NCI-H524 treated with DMSO at 0.1 percent for 48 hours (cell line): ENCODE data around the gene ABCA6.
"Not testable (repeated sequence)": the region's sequence is repeated elsewhere in the genome, so short reads cannot be mapped to it uniquely, and the experiment has no call there.

Source experiments
- DNase-seq: peaks from one replicate; lab custom pipeline; 2025; lab: John Stamatoyannopoulos, UW

Gene ABCA6, protein sequence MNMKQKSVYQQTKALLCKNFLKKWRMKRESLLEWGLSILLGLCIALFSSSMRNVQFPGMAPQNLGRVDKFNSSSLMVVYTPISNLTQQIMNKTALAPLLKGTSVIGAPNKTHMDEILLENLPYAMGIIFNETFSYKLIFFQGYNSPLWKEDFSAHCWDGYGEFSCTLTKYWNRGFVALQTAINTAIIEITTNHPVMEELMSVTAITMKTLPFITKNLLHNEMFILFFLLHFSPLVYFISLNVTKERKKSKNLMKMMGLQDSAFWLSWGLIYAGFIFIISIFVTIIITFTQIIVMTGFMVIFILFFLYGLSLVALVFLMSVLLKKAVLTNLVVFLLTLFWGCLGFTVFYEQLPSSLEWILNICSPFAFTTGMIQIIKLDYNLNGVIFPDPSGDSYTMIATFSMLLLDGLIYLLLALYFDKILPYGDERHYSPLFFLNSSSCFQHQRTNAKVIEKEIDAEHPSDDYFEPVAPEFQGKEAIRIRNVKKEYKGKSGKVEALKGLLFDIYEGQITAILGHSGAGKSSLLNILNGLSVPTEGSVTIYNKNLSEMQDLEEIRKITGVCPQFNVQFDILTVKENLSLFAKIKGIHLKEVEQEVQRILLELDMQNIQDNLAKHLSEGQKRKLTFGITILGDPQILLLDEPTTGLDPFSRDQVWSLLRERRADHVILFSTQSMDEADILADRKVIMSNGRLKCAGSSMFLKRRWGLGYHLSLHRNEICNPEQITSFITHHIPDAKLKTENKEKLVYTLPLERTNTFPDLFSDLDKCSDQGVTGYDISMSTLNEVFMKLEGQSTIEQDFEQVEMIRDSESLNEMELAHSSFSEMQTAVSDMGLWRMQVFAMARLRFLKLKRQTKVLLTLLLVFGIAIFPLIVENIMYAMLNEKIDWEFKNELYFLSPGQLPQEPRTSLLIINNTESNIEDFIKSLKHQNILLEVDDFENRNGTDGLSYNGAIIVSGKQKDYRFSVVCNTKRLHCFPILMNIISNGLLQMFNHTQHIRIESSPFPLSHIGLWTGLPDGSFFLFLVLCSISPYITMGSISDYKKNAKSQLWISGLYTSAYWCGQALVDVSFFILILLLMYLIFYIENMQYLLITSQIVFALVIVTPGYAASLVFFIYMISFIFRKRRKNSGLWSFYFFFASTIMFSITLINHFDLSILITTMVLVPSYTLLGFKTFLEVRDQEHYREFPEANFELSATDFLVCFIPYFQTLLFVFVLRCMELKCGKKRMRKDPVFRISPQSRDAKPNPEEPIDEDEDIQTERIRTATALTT (N-terminal part only)

DNA sequence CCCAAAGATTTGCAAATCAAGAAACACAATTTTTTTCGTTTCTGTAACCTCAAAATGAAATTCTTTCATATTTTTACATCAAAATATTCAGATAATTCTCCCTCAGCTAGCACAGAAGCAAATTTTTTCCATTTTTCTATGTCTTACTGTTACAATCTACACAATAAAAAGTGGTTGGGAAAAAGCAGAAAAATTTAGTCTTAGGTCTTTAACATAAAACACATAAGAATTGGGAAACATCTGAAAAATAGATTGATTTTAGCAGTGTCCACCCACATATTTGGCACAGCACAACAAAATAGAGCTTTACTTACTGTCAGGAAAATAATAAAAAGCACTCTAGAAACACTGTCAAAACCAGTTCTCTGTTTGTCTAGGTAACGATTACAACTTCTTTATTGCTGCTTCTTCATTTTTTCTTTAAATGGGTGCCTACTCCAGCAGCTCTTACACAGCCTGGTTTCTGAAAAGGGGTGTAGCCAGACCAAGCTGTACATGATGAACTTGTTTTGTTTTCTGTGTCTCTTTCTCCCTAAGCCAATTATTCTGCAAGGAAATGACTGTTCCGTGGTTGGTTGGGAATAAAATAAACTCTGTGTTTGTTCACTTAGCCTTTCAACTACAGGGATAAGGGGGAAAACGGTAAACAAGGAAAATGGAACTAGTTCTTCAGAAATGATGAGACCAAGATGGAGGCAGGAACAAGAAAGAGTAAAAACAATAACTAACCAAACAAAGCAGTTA lies at the start of gene ABCA6:
ABCA6 (minus strand) TSS at position 465 of the 744 bp plus-strand sequence. CDS start 1,192 bp downstream, outside the sequence.
- DNase-seq, result no peak

- DNase-seq, result no peak
Observed at GRCh38 chr17:69188796-69189195, 47.1 kb upstream of the ABCA6 start.

GRCh38 chr17:69188064-69188463 lies 46.4 kb upstream of the ABCA6 start:
- DNase-seq, result no peak

- DNase-seq, result no peak
Observed at GRCh38 chr17:69187294-69187693, 45.6 kb upstream of the ABCA6 start.

GRCh38 chr17:69179227-69179952 lies 37.7 kb upstream of the ABCA6 start:
- no peak for DNase-seq

DNA sequence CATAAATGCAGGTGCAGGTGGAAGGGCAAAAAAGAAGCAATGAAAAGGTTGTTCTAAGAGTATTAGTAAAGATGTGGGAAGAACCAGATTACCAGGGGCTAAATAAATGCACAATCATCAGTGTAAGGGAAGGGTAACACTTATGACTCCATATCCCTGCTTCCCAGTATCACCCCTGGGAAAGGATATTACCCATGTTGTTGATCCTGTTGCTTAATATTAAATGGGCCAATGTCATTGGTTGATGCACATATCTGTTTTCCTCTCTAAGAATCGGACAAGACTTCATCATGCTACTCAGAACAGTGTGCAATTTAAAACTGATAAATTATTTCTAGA lies 34.7 kb upstream of the ABCA6 start:
- DNase-seq, result no peak

- DNase-seq, result no peak
Observed at GRCh38 chr17:69175625-69176456, 34.1 kb upstream of the ABCA6 start.

GRCh38 chr17:69175262-69175624 lies 33.5 kb upstream of the ABCA6 start:
- DNase-seq, result no peak

GRCh38 chr17:69173118-69173517 lies 31.4 kb upstream of the ABCA6 start:
- DNase-seq, result no peak

- no peak for DNase-seq
Observed at GRCh38 chr17:69170377-69170776, 28.7 kb upstream of the ABCA6 start.

- not testable (repeated sequence) for DNase-seq
Observed at GRCh38 chr17:69168642-69169041, 26.9 kb upstream of the ABCA6 start.

- DNase-seq, result no peak
Observed at GRCh38 chr17:69166957-69167356, 25.3 kb upstream of the ABCA6 start.

DNA sequence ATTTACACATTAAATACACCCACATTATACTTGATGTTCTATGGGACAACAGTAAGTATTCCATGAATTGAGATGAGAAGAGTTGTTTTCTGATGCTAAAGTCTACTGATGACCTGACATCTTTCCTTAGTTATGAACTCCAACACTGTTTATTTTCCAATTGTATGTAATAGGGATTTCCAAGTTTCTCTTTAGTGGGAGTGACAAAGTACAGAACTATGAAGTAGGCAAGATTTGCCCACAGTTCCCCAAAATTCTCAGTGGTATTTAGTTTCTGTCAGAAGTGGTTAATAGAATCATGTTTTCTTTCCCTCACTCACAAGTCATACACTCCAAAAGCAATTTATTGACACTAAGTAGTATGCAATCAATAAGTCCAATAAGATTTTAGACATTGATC lies 22.5 kb upstream of the ABCA6 start:
- no peak for DNase-seq

DNA sequence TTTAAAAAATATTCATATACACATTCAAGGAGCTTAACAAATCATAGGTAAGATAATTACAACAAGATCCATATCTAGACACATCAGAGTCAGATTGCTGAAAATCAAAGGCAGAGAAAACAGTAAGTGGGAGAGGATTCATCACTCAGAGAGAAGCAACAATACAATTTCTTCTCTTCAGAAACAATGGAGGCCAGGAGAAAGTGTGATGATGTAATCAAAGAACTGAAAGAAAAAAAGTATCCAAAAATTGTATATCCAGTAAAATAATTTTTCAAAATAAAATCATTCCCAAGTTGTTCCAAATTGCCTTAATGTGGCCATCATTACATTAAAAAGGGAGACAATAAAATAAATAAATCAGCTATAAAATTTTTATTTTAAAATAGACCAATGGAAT lies 17.7 kb upstream of the ABCA6 start:
- DNase-seq, result no peak

GRCh38 chr17:69154267-69154666 lies 12.6 kb upstream of the ABCA6 start:
- no peak for DNase-seq

DNA sequence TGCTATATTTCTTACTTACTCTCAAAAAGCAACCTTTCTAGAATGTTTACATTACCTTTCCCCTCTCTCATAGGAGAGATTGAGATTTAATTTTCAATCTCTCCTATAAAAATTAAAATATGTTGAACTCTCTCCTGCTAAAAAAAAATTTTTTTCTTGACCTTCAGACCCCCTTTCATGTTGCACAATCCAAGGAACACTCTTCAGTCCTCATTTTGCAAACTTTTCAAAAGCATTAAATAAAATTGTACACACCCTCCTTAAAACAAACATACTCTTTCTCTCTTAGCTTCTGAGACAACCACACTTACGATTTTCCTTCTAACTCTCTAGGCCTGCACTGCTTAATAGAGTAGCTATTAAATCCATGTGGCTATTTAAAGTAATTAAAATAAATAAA lies 8.6 kb upstream of the ABCA6 start:
- DNase-seq, result no peak

DNA sequence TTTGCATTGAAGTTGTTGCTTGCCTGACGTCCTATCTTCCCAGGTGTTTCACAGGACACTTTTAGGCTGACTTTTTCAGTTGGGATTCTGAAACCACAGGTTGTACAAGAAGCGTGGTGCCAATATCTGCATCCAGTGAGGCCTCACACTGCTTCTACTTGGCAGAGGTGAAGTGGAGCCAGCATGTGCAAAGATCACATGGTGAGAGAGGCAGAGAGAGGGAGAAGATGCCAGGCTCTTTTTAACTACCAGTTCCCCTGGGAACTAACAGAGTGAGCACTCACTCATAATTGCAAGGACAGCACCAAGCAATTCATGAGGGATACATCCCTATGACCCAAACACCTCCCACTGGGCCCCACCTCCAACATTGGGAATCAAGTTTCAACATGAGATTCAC lies 5.8 kb upstream of the ABCA6 start:
- no peak for DNase-seq

DNA sequence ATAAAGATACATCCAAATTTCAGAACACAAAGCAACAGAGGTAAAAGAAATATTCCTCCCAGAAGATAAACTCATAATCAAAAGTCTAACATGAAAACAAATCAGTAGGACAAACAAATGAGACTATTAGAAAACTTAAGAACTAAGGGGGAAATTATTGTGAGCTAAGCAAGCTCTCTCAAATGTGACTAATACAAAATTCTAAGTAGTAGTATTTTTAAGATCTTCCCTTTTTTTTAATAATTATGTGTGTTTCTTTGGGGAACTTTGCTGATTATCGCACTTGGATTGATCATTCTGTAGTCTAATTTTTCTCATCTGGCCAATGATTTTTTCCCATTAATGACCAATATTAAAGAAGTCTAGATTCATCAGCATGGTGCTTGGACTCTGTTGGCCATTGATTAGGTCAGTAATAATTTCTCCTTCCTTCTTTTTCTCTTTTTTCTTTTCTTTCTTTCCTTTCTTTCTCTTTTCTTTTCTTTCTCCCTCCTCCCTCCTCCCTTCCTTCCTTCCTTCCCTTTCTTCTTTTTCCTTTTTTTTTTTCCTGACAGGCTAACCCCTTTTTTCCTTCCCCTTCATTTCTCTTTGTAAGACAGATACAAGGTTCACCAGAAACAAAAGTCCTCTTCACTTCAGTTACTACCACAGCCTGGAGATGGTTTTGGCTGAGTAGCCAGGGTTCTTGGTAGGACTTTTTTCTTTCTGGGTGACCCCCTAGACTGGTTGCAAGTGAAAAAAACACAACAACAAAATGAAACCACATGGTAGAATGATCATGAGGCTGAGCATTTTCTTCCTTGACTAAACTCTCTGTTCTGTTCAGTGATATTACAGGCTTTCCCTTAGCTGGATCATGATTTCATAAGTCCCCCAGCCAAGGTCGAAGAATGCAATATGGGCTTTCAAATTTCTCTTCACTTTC lies 2.9 kb upstream of the ABCA6 start:
- DNase-seq, result no peak

DNA sequence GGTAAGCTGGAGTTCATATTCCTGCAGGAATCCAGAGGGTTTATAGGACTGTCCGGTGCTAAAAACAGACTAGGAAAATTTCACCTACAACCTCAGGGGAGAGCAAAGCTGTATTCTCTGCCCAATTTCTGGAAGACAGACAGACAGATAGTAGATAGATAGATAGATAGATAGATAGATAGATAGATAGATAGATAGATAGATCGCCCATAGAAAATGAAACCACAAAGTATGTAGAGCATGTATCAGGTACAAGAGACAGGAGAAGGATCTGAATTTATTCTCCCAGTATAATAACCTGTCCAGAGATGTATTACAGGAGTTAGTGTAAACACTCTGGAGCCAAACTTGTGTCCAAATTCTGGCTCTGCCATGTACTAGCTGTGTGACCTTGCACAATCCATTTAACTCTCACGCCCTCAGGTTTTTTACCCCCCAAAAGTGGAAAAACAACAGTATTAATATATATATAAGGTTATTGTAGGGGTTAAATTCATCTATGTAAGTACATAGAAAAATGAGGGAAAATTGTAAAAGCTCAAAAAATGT lies 2.1 kb upstream of the ABCA6 start:
- DNase-seq, result no peak
